CD4-positive, alpha-beta T cell treated with Interleukin-4 for 4 hours (primary cell): ENCODE results near the gene SLC3A2.
"Not testable (repeated sequence)": the region's sequence is repeated elsewhere in the genome, so short reads cannot be mapped to it uniquely, and the experiment has no call there.

Source experiments
- DNase-seq: peaks from one replicate; pipeline ENCODE4 v3.0.0-alpha.2; 2020

SLC3A2 gene

DNA sequence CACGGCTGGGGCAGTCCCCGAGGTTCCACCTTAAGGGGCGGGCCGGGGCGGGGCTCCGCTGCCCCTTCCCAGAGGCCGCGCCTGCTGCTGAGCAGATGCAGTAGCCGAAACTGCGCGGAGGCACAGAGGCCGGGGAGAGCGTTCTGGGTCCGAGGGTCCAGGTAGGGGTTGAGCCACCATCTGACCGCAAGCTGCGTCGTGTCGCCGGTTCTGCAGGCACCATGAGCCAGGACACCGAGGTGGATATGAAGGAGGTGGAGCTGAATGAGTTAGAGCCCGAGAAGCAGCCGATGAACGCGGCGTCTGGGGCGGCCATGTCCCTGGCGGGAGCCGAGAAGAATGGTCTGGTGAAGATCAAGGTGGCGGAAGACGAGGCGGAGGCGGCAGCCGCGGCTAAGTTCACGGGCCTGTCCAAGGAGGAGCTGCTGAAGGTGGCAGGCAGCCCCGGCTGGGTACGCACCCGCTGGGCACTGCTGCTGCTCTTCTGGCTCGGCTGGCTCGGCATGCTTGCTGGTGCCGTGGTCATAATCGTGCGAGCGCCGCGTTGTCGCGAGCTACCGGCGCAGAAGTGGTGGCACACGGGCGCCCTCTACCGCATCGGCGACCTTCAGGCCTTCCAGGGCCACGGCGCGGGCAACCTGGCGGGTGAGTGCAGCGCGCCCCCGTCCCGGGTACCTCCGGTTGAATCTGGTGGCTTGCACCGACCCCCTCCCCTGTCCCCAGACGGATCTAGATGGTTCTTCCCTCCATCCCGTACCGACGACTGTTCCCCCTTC lies at the start of gene SLC3A2:
TSS of gene SLC3A2 (plus strand) at position 94 of the 776 bp plus-strand sequence. CDS start at position 222, 128 bp downstream.
- peak; percentile 82 for DNase-seq

DNA sequence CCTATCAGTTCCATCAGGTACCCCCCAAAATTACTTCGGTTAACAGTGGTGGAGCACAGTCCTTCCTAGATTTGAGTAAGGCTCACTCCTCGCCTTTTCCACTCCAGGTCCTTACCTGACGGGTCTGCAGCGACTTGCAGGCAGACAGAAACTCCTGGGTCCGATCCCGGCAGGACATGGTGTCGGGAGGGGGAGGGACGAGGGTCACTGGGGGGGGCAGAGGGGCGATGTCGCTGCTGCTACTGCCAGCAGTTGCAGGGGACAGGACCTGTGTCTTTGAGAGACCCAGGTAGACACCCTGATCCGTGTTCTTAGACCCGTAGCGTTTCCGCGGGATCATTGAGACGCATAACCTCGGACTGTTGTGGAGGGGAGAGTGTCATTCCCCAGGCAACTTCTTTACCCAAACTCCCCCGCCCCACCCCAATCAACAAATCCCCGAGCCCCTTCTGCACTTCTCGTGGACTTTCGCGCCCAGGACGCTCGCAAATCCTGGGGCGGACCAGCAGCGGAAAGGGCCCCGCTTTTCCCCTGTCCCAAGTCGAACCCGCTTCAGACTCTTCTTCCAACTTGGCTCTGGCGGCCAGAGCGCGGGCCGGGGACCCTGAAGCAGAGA lies 49.7 kb upstream of the SLC3A2 start:
- DNase-seq: no peak

- peak; percentile 98 for DNase-seq
Measured at GRCh38 chr11:62831520-62832335, 49.0 kb upstream of the SLC3A2 start, which contains the start of gene STX5. TSS of gene STX5 (minus strand) at chr11:62832051. CDS start at chr11:62831243, 808 bp downstream.

- no peak for DNase-seq
Measured at GRCh38 chr11:62832336-62833234, 48.1 kb upstream of the SLC3A2 start, which contains the start of gene TEX54. TSS of gene TEX54 (minus strand) at chr11:62832841.

GRCh38 chr11:62835336-62835735 lies 45.4 kb upstream of the SLC3A2 start:
- no peak for DNase-seq

DNA sequence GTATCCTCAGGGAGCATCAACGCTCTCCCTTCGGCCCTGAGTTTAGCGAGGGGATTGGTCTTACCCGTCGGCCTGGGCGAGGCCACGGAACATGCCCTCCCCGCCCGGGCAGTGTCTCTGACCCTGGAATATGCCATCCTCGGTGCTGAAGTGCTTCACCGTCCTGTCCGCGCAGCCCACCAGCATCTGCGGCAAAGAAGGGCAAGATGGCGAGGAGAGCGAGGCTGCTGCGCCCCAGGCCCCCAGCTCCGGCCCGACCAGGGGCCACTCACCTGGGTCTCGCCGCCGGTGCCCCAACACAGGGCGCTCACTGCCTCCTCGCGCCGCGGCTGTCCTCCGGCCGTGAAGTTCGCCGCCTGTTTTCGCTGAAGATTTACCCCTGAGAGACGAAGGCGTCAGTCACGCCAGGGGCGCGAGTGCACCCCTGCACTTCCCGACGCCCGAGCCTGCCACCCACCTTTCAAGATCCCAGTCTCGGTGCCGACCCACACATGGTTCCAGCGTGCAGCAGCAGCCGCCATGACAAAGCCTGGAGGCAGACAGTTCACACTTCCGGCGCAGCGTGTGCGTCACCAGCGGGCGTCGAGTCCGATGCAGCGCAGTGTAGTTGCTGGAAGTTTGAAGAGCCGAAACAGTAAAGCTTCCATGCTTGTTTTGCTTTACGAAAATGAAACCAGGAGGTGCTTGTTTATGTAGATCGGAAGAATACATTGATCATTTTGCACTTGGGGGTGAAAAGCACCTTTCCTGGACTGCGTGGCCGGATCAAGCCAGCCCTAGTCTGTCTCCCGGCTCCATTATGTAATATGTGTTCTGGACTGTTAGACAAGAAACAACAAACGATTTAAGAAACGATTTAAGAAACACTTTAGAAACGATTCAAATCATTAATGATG lies 41.4 kb upstream of the SLC3A2 start, which contains the start of gene WDR74:
TSS of gene WDR74 (minus strand) at position 541 of the 896 bp plus-strand sequence. CDS start at position 521, 20 bp downstream.
- DNase-seq: peak; percentile 94

- peak; percentile 78 for DNase-seq
Measured at GRCh38 chr11:62840721-62841360, 39.9 kb upstream of the SLC3A2 start.

GRCh38 chr11:62841361-62842170 lies 39.1 kb upstream of the SLC3A2 start:
- DNase-seq: peak; percentile 97

DNA sequence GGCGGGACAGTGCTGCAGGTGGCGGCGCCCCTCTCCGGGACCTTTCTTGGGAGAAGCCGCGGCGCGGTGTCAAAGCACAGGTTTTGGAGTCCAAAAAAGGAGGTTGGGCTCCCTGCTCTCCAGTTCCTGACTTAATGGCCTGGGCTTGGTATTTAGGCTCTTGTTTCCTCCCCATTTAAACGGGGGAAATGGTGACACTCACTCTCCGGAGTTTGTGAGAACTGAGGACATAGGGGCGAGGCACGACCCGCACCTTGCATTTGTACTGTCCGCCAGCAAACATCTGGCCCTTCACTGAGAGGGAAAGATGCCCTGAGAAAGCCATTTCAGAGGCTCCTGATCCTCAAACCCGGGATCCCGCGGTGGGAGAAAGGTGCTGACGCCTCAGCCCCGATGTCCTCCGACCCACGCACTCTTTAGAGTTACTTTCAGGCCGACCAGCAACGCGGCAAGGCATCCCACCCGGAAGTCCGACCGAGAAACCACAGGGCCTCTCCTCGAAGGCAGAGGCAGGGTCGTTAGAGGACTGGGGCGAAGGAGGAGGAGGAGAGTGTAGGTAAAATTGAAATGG lies 38.4 kb upstream of the SLC3A2 start:
- peak; percentile 35 for DNase-seq

DNA sequence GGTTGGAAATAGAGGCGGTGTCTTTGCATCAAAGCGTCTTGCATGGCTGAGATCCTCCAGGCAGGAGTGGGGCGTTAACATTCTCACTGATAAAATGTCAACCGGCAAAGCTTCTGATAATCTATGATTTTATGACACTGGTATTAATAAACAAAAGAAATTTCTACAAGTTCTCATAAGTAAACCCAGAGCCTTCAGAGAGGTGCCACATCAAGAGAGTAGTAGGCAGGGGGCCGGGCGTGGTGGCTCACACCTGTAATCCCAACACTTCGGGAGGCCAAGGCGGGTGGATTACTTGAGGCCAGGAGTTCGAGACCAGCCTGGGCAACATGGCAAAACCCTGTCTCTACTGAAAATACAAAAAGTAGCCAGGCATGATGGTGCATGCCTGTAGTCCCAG lies 37.8 kb upstream of the SLC3A2 start:
- not testable (repeated sequence) for DNase-seq

DNA sequence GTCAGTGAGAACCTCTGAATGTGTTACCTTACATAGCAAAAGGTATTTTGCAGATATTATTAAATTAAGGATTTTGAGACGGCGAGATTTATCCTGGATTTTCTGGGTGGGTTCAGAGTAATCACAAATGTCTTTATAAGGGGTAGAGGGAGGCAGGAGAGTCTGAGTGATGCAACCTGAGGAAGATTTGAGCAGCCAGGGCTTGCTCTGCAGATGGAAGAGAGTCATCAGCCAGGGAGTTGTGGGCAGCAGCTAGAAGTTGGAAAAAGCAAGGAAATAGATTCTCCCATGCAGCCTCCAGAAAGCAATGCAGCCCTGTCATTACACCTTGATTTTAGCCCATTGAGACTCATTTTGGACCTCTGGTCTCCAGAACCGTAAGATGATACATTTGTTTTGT lies 37.2 kb upstream of the SLC3A2 start:
- no peak for DNase-seq

- DNase-seq: no peak
Measured at GRCh38 chr11:62844154-62844553, 36.5 kb upstream of the SLC3A2 start.

GRCh38 chr11:62846177-62846576 lies 34.5 kb upstream of the SLC3A2 start:
- no peak for DNase-seq

DNA sequence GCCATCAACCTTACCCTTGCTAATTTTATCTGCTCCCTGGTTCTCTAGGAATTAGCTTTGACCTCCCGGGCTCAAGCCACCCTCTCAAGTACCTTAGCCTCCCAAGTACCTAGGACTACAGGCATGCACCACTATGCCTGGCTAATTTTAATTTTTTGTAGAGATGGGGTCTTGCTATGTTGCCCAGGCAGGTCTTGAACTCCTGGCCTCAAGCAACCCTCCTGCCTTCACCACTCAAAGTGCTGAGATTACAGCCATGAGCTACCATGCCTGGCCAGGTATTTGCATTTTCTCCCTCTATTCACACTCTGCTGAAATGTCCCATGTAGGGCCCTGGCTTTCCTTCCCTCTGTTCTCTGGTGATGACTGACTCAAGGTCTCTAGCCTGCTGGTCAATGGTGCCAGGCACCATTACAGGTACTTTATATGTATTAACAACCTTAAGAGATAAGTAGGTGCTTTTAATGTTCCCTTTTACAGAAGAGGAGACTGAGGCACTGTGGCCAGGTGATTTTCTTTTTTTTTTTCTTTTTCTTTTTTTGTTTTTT lies 32.9 kb upstream of the SLC3A2 start:
- no peak for DNase-seq

DNA sequence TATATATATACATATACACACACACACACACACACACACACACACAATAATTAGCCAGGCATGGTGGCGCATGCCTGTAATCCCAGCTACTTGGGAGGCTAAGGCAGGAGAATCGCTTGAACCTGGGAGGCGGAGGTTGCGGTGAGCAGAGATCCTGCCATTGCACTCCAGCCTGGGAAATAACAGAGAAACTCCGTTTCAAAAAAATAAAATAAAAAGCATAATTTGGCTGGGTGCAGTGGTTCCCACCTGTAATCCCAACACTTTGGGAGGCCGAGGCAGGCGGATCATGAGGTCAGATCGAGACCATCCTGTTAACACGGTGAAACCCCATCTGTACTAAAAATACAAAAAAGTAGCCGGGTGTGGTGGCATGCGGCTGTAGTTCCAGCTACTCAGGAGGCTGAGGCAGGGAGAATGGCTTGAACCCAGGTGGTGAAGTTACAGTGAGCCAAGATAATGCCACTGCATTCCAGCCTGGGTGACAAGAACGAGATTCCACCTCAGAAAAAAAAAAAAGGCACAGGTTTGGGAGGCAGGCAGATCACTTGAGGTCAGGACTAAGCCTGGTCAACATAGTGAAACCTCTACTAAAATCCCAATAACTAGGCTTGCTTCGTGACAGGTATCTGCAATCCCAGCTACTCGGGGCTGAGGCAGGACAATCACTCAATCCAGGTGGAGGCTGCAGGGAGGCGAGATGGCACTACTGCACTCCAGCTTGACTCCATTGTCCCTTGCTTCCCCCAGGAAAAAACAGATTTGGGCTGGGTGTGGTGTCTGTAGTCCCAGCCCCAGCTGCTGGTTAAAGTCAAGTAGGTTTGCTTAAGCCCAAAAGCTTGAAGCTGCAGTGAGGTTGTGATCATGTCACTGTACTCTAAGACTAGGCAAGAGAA lies 29.5 kb upstream of the SLC3A2 start:
- DNase-seq: no peak

DNA sequence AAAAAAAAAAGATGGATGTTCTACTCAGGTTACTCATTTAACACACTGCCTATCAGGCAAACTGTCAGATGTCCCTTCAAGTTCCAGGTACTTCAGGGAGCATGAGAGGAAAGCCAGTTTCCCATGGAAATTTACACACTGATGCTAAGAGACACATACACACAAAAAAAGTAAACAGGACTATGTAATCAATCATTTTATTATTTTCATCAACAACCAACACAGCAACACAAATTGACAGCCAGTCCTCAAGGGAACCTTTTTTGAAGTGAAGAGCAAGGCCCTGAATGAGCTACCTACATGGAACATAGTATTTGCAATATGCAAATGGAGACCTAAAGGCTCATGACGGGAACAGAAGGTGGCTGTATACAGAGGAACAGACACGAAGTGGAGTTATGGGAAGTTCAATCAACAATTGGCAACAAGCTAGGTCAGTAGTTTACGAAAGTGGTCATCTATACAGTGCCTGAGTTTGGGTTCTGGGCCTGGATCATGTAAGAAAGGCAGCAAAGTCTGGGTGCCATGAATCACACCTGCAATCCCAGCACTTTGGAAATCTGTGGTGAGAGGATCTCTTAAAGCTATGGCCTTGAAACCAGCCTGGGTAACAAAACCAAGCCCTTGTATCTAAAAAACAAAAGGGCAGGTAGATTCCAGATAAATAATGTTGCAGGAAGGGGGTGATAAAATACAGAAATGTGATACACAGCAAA lies 28.7 kb upstream of the SLC3A2 start:
- no peak for DNase-seq

- DNase-seq: no peak
Measured at GRCh38 chr11:62852523-62853188, 28.0 kb upstream of the SLC3A2 start.
